Keratinocyte (primary cell): Measurements from ENCODE around the gene NEXN. TPM values are rescaled to one million over a fixed set of nuclear protein-coding genes. Genes with fewer than 3 reads are reported as not detected.

Source experiments
- DNase-seq: peaks from one replicate; pipeline ENCODE4 v3.0.0-alpha.2; 2011; ENCODE audit warnings: low read depth, missing footprints, low spot score
- FAIRE-seq: peaks from 2 replicates; lab custom pipeline; 2011; peaks lifted over from hg19 to GRCh38; lab: Jason Lieb, UNC
- H2AFZ ChIP-seq: 2 replicates; pipeline ENCODE4 v1.6.0; 2012; ENCODE audit warnings: low read length, control low read depth, inconsistent platforms; ENCODE audit not compliant: control insufficient read depth
- H3K27ac ChIP-seq: 2 replicates; pipeline ENCODE4 v1.5.1; 2011; ENCODE audit warnings: low read length; ENCODE audit not compliant: control insufficient read depth, insufficient read depth
- H3K27me3 ChIP-seq: 3 replicates; pipeline ENCODE4 v1.6.0; 2011; ENCODE audit warnings: low read length; ENCODE audit not compliant: control insufficient read depth, insufficient read depth; ENCODE audit errors: extremely low read depth
- H3K36me3 ChIP-seq, 2 experiments: 2 replicates in 1 of 2; 3 replicates in 1 of 2; pipeline ENCODE4 v1.5.1; 2011; ENCODE audit warnings: low read length in 2 of 2, mild to moderate bottlenecking in 1 of 2; ENCODE audit not compliant: control insufficient read depth in 2 of 2, insufficient read depth in 2 of 2; ENCODE audit errors: extremely low read depth in 1 of 2
- H3K4me1 ChIP-seq: 3 replicates; pipeline ENCODE4 v1.5.1; 2011; ENCODE audit warnings: low read length; ENCODE audit not compliant: control insufficient read depth, insufficient read depth; ENCODE audit errors: extremely low read depth
- H3K4me2 ChIP-seq: 3 replicates; pipeline ENCODE4 v1.6.0; 2011; ENCODE audit warnings: low read depth, low read length; ENCODE audit not compliant: control insufficient read depth, insufficient read depth; ENCODE audit errors: extremely low read depth
- H3K4me3 ChIP-seq, 3 experiments: fragments of 200-600 bp in 1 of 3; sonication (generic) in 1 of 3; 2 replicates in 2 of 3; 3 replicates in 1 of 3; pipeline ENCODE4 v1.5.1; 2011 to 2016; ENCODE audit warnings: low read length in 3 of 3, mild to moderate bottlenecking in 3 of 3, control low read depth in 2 of 3, inconsistent platforms in 1 of 3, low read depth in 1 of 3, mixed read lengths in 1 of 3, mixed run types in 1 of 3, moderate library complexity in 1 of 3; ENCODE audit not compliant: control insufficient read depth in 2 of 3, insufficient read depth in 2 of 3; ENCODE audit errors: extremely low read depth in 1 of 3
- H3K79me2 ChIP-seq: 2 replicates; pipeline ENCODE4 v1.6.0; 2012; ENCODE audit warnings: low read length; ENCODE audit not compliant: control insufficient read depth, insufficient read depth
- H3K9ac ChIP-seq: 3 replicates; pipeline ENCODE4 v1.6.0; 2011; ENCODE audit warnings: low read length; ENCODE audit not compliant: control insufficient read depth, insufficient read depth; ENCODE audit errors: extremely low read depth
- H3K9me1 ChIP-seq: 3 replicates; pipeline ENCODE4 v1.6.0; 2011; ENCODE audit warnings: low read length; ENCODE audit not compliant: control insufficient read depth, insufficient read depth; ENCODE audit errors: extremely low read depth
- H3K9me3 ChIP-seq: 2 replicates; pipeline ENCODE4 v1.5.1; 2012; ENCODE audit warnings: low read depth, low read length; ENCODE audit not compliant: control insufficient read depth
- H4K20me1 ChIP-seq: 3 replicates; pipeline ENCODE4 v1.6.0; 2011; ENCODE audit warnings: low read length; ENCODE audit not compliant: control insufficient read depth, insufficient read depth; ENCODE audit errors: extremely low read depth
- CTCF ChIP-seq, 3 experiments: IDR thresholded peaks in 1 of 3; conservative IDR thresholded peaks in 1 of 3; optimal IDR thresholded peaks in 1 of 3; 2 replicates in 2 of 3; 3 replicates in 1 of 3; pipeline versions ENCODE3 to v1.5.1; 2011; ENCODE audit warnings: low read length in 3 of 3, mild to moderate bottlenecking in 3 of 3, moderate library complexity in 2 of 3, control low read depth in 1 of 3, inconsistent platforms in 1 of 3; ENCODE audit not compliant: insufficient read depth in 2 of 3; ENCODE audit errors: extremely low read depth in 1 of 3
- EZH2 ChIP-seq: IDR thresholded peaks from one replicate; pipeline ENCODE4 v1.6.1; 2012; ENCODE audit warnings: inconsistent platforms, mild to moderate bottlenecking, low read length, moderate library complexity
- dilution Hi-C: fragments of 300-500 bp; cut with MboI; formaldehyde crosslinking; loops from one replicate; pipeline ENCODE4 v1.7.0; 2020; ENCODE audit warnings: low sequenced_read_pairs; ENCODE audit not compliant: extremely low pct_ligation_motif_present
- polyA plus RNA-seq, 5 experiments: library from polyadenylated mRNA; depleted of rRNA in 3 of 5; stranded (reverse) in 3 of 5; stranded (forward) in 1 of 5; unstranded in 1 of 5; fragments of >200 nt; gene quantifications; 1 replicate in 1 of 5; 2 replicates in 3 of 5; 3 replicates in 1 of 5; pipeline versions ENCODE4 v1.2.1 to v1.2.3, GENCODE V29; 2011 to 2012; ENCODE audit warnings: missing spikeins in 2 of 5, low read depth in 1 of 5, low replicate concordance in 1 of 5

The NEXN gene
- polyA plus RNA-seq, 1 donor (not counting 4 experiments of a cell fraction or from before 2014, with no cell fraction given) = 2.3 TPM

- FAIRE-seq (no peak), DNase-seq (no peak)
- peaks cover 40% of the 10 kb centered on the region for H3K79me2 ChIP-seq
- TF ChIP-seq EZH2 = no peak
- no peak for TF ChIP-seq CTCF (optimal IDR thresholded peaks at IDR 0.05 in 1 of 3, IDR thresholded peaks at IDR 0.05 in 1 of 3, conservative IDR thresholded peaks at IDR 0.05 in 1 of 3; ENCODE audit: extremely low read depth in 1 of 3, insufficient read depth in 2 of 3, low read length in 3 of 3)
- H3K4me1 ChIP-seq = no peaks in the 10 kb centered on the region
- no peak overlapping the region for H2AFZ ChIP-seq
- H3K36me3 ChIP-seq = peaks cover 28 to 49% of the 10 kb centered on the region in 2 experiments
- dilution Hi-C loops = no loop called here
- no peaks in the 10 kb centered on the region for H3K27me3 ChIP-seq
- no peak overlapping the region for H3K4me2 ChIP-seq
- no peak overlapping the region for H3K27ac ChIP-seq
- no peak overlapping the region for H3K4me3 ChIP-seq
- no peaks in the 10 kb centered on the region for H3K9me3 ChIP-seq
- H3K9ac ChIP-seq = no peak overlapping the region
- no peaks in the 10 kb centered on the region for H4K20me1 ChIP-seq
- H3K9me1 ChIP-seq = no peaks in the 10 kb centered on the region
Observed at GRCh38 chr1:77958850-77959249, 70.4 kb downstream of the NEXN start.

- dilution Hi-C loops = no loop called here
- no peak overlapping the region for H3K4me3 ChIP-seq
- FAIRE-seq (no peak), DNase-seq (no peak)
- no peaks in the 10 kb centered on the region for H3K9me3 ChIP-seq
- no peak overlapping the region for H3K4me2 ChIP-seq
- peaks cover 31 to 50% of the 10 kb centered on the region in 2 experiments for H3K36me3 ChIP-seq
- no peak overlapping the region for H3K9ac ChIP-seq
- H3K27ac ChIP-seq = no peak overlapping the region
- H2AFZ ChIP-seq = no peak overlapping the region
- no peaks in the 10 kb centered on the region for H3K27me3 ChIP-seq
- TF ChIP-seq EZH2 (no peak), CTCF (optimal IDR thresholded peaks at IDR 0.05 in 1 of 3, IDR thresholded peaks at IDR 0.05 in 1 of 3, conservative IDR thresholded peaks at IDR 0.05 in 1 of 3; ENCODE audit: extremely low read depth in 1 of 3, insufficient read depth in 2 of 3, low read length in 3 of 3) (no peak)
- H3K9me1 ChIP-seq = no peaks in the 10 kb centered on the region
- no peaks in the 10 kb centered on the region for H4K20me1 ChIP-seq
- peaks cover 44% of the 10 kb centered on the region for H3K79me2 ChIP-seq
- H3K4me1 ChIP-seq = no peaks in the 10 kb centered on the region
Observed at GRCh38 chr1:77961392-77961791, 73.0 kb downstream of the NEXN start.
